Mesendoderm (in vitro differentiated cells): ENCODE results near the gene KIF7.

Experiments used
- DNase-seq: peaks from one replicate; pipeline ENCODE4 v3.0.0; 2013
- H2AK5ac ChIP-seq: 2 replicates; pipeline ENCODE4 v1.6.1; 2013; ENCODE audit warnings: low read length, inconsistent platforms
- H2BK120ac ChIP-seq: 2 replicates; pipeline ENCODE4 v1.6.1; 2013; ENCODE audit warnings: low read depth, mild to moderate bottlenecking, low read length, moderate library complexity, mixed read lengths
- H2BK15ac ChIP-seq: replicated peaks from 2 replicates; pipeline ENCODE4 v1.6.1; 2013; ENCODE audit warnings: low read depth, mild to moderate bottlenecking, moderate library complexity
- H2BK5ac ChIP-seq: 2 replicates; pipeline ENCODE4 v1.6.1; 2013; ENCODE audit warnings: low read length, inconsistent platforms
- H3K18ac ChIP-seq: 2 replicates; pipeline ENCODE4 v1.6.1; 2013; ENCODE audit warnings: mild to moderate bottlenecking, low read length, mixed read lengths
- H3K23ac ChIP-seq: one replicate; pipeline ENCODE4 v1.6.1; 2013; ENCODE audit warnings: low read length
- H3K27ac ChIP-seq: 2 replicates; pipeline ENCODE4 v1.5.1; 2013; ENCODE audit warnings: low read depth, mild to moderate bottlenecking, inconsistent platforms, low read length, moderate library complexity
- H3K27me3 ChIP-seq: 2 replicates; pipeline ENCODE4 v1.6.1; 2013; ENCODE audit warnings: low read length, control low read depth, mild to moderate bottlenecking, inconsistent platforms; ENCODE audit not compliant: insufficient read depth, poor library complexity
- H3K36me3 ChIP-seq: 2 replicates; pipeline ENCODE4 v1.6.1; 2013; ENCODE audit warnings: low read length, inconsistent platforms; ENCODE audit not compliant: control insufficient read depth, insufficient read depth
- H3K4ac ChIP-seq: one replicate; pipeline ENCODE4 v1.6.1; 2013; ENCODE audit warnings: low read depth, mild to moderate bottlenecking, low read length, moderate library complexity
- H3K4me1 ChIP-seq: 2 replicates; pipeline ENCODE4 v1.6.1; 2013; ENCODE audit warnings: low read depth, low read length, inconsistent platforms; ENCODE audit not compliant: control insufficient read depth
- H3K4me2 ChIP-seq: 2 replicates; pipeline ENCODE4 v1.6.1; 2013; ENCODE audit warnings: low read length
- H3K4me3 ChIP-seq: 2 replicates; pipeline ENCODE4 v1.5.1; 2013; ENCODE audit warnings: mild to moderate bottlenecking, low read length
- H3K56ac ChIP-seq: one replicate; pipeline ENCODE4 v1.6.1; 2013; ENCODE audit warnings: low read length
- H3K79me1 ChIP-seq: 2 replicates; pipeline ENCODE4 v1.6.1; 2013; ENCODE audit warnings: low read length, inconsistent platforms
- H3K79me2 ChIP-seq: 2 replicates; pipeline ENCODE4 v1.6.1; 2013; ENCODE audit warnings: mild to moderate bottlenecking, low read length; ENCODE audit not compliant: control insufficient read depth, insufficient read depth
- H3K9ac ChIP-seq: 2 replicates; pipeline ENCODE4 v1.6.1; 2013; ENCODE audit warnings: low read length, inconsistent platforms
- H4K5ac ChIP-seq: one replicate; pipeline ENCODE4 v1.6.1; 2013; ENCODE audit warnings: low read length
- H4K8ac ChIP-seq: one replicate; pipeline ENCODE4 v1.6.1; 2013; ENCODE audit warnings: low read depth, mild to moderate bottlenecking, control low read depth, low read length, moderate library complexity
- WGBS: extraction: QIAGEN DNeasy Blood & Tissue Kit; methylation state at CpG from one replicate; pipeline ENCODE4 v1.1.7; 2013; ENCODE audit warnings: low lambda C conversion rate, missing lambda C conversion rate; ENCODE audit not compliant: insufficient coverage; ENCODE audit errors: extremely low coverage; 5-methylcytosine and 5-hydroxymethylcytosine counted together

The KIF7 gene

GRCh38 chr15:89630974-89631901 lies 24.0 kb downstream of the KIF7 start:
- Histone ChIP-seq H3K23ac (no peak overlapping the region), H2BK120ac (no peak overlapping the region), H3K79me1 (no peaks in the 10 kb centered on the region), H3K4me3 (no peak overlapping the region), H2BK15ac (no peak overlapping the region), H3K36me3 (peaks cover 51% of the 10 kb centered on the region), H2AK5ac (no peak overlapping the region), H3K27ac (no peak overlapping the region), H3K9ac (no peak overlapping the region), H3K18ac (no peak overlapping the region), H3K27me3 (no peaks in the 10 kb centered on the region), H4K8ac (no peak overlapping the region), H3K4me2 (no peak overlapping the region), H3K56ac (no peak overlapping the region), H3K4me1 (no peaks in the 10 kb centered on the region), H4K5ac (no peak overlapping the region), H3K79me2 (no peaks in the 10 kb centered on the region), H2BK5ac (no peak overlapping the region), H3K4ac (no peak overlapping the region)
- peak; percentile 18 for DNase-seq
- no CpG with 5 or more reads among the region's 30 CpGs for WGBS

- Histone ChIP-seq H3K4me1 (no peaks in the 10 kb centered on the region), H3K27me3 (no peaks in the 10 kb centered on the region), H2BK5ac (no peak overlapping the region), H4K8ac (no peak overlapping the region), H3K79me2 (no peaks in the 10 kb centered on the region), H3K36me3 (peaks cover 59% of the 10 kb centered on the region), H3K4me2 (no peak overlapping the region), H3K4ac (no peak overlapping the region), H3K9ac (no peak overlapping the region), H2BK15ac (no peak overlapping the region), H3K79me1 (no peaks in the 10 kb centered on the region), H3K18ac (no peak overlapping the region), H3K27ac (no peak overlapping the region), H2AK5ac (no peak overlapping the region), H4K5ac (no peak overlapping the region), H3K4me3 (no peak overlapping the region), H3K56ac (no peak overlapping the region), H2BK120ac (no peak overlapping the region), H3K23ac (no peak overlapping the region)
- WGBS, result no CpG with 5 or more reads among the region's 14 CpGs
- no peak for DNase-seq
Measured at GRCh38 chr15:89630260-89630659, 25.0 kb downstream of the KIF7 start.

GRCh38 chr15:89629829-89630228 lies 25.4 kb downstream of the KIF7 start:
- no peak for DNase-seq
- Histone ChIP-seq H4K8ac (no peak overlapping the region), H3K27ac (no peak overlapping the region), H3K4ac (no peak overlapping the region), H3K4me3 (no peak overlapping the region), H3K79me1 (no peaks in the 10 kb centered on the region), H3K9ac (no peak overlapping the region), H4K5ac (no peak overlapping the region), H3K18ac (no peak overlapping the region), H2AK5ac (no peak overlapping the region), H3K36me3 (peaks cover 59% of the 10 kb centered on the region), H3K79me2 (no peaks in the 10 kb centered on the region), H2BK120ac (no peak overlapping the region), H3K23ac (no peak overlapping the region), H2BK5ac (no peak overlapping the region), H3K27me3 (no peaks in the 10 kb centered on the region), H3K56ac (no peak overlapping the region), H2BK15ac (no peak overlapping the region), H3K4me2 (no peak overlapping the region), H3K4me1 (no peaks in the 10 kb centered on the region)
- no CpG with 5 or more reads among the region's 5 CpGs for WGBS

GRCh38 chr15:89628806-89629715 lies 26.2 kb downstream of the KIF7 start:
- Histone ChIP-seq H3K4me2 (no peak overlapping the region), H3K4me3 (no peak overlapping the region), H3K23ac (no peak overlapping the region), H3K56ac (no peak overlapping the region), H2BK120ac (no peak overlapping the region), H2BK5ac (no peak overlapping the region), H3K79me1 (peaks cover 3% of the 10 kb centered on the region), H3K18ac (no peak overlapping the region), H2AK5ac (no peak overlapping the region), H3K9ac (no peak overlapping the region), H3K4me1 (no peaks in the 10 kb centered on the region), H3K27ac (no peak overlapping the region), H4K8ac (no peak overlapping the region), H3K79me2 (no peaks in the 10 kb centered on the region), H3K27me3 (no peaks in the 10 kb centered on the region), H3K36me3 (peaks cover 63% of the 10 kb centered on the region), H3K4ac (no peak overlapping the region), H2BK15ac (no peak overlapping the region), H4K5ac (no peak overlapping the region)
- no peak for DNase-seq
- no CpG with 5 or more reads among the region's 30 CpGs for WGBS

- Histone ChIP-seq H3K27ac (no peak overlapping the region), H4K5ac (no peak overlapping the region), H3K4me3 (no peak overlapping the region), H3K79me1 (peaks cover 3% of the 10 kb centered on the region), H3K9ac (no peak overlapping the region), H2BK120ac (no peak overlapping the region), H4K8ac (no peak overlapping the region), H3K4me1 (no peaks in the 10 kb centered on the region), H3K23ac (no peak overlapping the region), H3K36me3 (peaks cover 62% of the 10 kb centered on the region), H3K4me2 (no peak overlapping the region), H2BK5ac (no peak overlapping the region), H2BK15ac (no peak overlapping the region), H3K18ac (no peak overlapping the region), H3K56ac (no peak overlapping the region), H3K4ac (no peak overlapping the region), H2AK5ac (no peak overlapping the region), H3K27me3 (no peaks in the 10 kb centered on the region), H3K79me2 (no peaks in the 10 kb centered on the region)
- no CpG with 5 or more reads among the region's 21 CpGs for WGBS
- DNase-seq, result no peak
Measured at GRCh38 chr15:89628301-89628700, 27.0 kb downstream of the KIF7 start.
